Bone marrow (tissue), 2 donors: ENCODE measurements around the gene FBXW4.

Experiments used
- DNase-seq, 2 donors: peaks; one replicate each; lab custom pipeline; 2025; lab: John Stamatoyannopoulos, UW

The FBXW4 gene

DNA sequence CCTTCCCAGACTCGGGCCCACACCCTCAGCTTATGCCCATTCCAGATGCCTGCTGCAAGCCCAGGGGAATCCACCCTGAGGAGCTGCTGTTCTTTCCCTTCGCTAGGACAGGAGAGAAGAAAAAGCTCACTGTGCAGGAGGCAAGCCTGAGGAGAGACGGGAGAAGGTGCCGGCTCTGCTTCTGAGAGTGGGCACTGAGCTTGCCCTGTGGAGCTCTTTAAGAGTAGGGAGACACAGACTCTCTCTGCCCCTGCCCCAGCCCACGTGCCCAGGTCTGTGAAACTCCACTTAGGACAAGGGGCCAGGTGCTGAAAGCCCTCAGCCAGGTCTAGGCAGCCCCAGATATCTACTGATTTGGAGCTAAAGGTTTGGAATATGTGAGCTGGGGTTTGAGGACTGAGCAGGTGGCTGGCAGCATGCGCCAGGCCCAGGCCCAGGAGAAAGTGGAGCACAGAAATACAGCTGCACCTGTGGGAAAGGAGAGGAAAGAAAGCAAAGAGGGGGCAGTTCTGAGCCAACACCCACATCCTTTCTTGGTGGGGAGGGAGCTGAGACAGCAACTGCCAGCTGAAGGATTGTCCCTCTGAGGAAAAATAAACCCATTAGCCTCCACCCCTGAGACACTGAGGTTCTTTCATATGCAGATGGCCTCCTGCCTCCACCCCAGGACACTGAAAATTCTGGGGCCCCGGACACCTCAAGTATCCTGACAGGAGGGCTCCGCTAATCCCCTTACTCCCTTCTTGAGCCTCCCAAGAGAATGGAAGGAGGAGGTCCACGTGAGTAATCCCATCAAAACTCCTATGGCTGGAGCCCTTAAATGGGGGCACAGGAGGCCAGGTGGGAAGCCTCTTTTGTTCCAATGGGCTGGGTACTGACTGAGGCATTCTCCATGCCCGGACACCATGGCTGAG lies 114.2 kb downstream of the FBXW4 start:
- no peak for DNase-seq

DNA sequence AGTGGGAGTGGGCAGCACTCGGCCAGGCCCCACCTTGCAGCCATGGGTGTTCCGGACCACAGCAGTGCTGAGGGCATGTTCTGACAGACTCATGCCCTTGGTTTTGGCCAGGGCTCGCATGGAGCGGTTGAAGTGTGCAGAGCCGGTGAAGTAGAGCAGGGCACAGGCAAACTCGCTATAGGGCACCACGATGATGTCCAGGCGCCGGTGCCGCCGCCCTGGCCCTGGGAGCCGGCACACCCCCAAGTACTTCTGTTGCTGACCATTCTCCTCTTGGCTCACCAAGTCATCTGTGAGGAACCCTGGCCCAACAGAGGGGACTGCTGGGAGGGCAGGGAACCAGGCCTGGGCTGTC lies 115.5 kb downstream of the FBXW4 start:
- no peak for DNase-seq

- no peak for DNase-seq
Observed at GRCh38 chr10:101578803-101579515, 116.0 kb downstream of the FBXW4 start.

- DNase-seq = no peak
Observed at GRCh38 chr10:101578192-101578591, 116.8 kb downstream of the FBXW4 start.

DNA sequence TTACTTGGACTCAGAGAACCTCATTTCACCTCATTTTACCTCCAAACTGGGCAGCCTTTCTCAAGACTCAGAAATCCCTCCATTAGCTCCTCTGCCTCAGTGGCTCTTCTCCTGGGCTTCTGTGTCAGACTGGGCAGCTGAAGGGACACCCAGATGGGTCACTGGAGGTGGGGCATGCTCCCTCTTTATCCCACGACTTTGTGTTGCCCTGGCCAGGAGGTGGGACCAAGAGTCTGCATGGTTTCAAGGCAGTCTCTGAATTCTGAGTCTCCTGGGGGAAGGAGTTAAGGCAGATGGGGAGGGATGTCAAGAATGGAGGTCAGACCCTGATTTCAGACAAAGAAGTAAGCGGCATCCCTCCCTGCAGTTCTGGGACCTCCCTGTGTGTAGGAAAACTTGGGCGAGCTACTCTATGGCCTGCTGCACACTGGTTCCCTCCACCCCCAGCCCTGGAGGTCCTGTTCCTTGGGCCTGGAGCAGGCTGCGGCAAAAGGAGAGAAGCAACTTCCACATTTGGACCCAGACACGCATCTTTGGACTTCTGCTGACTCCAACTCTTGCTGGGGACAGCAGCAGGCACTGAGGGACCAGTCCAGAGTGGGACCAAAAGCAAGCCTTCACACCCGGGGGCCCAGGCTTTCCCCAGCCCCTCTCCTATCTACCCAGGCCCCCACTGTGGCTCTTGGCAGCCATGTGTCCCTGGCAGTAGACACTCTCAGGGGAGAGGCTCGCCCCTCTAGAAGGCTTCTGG lies 117.7 kb downstream of the FBXW4 start:
- DNase-seq = no peak

DNA sequence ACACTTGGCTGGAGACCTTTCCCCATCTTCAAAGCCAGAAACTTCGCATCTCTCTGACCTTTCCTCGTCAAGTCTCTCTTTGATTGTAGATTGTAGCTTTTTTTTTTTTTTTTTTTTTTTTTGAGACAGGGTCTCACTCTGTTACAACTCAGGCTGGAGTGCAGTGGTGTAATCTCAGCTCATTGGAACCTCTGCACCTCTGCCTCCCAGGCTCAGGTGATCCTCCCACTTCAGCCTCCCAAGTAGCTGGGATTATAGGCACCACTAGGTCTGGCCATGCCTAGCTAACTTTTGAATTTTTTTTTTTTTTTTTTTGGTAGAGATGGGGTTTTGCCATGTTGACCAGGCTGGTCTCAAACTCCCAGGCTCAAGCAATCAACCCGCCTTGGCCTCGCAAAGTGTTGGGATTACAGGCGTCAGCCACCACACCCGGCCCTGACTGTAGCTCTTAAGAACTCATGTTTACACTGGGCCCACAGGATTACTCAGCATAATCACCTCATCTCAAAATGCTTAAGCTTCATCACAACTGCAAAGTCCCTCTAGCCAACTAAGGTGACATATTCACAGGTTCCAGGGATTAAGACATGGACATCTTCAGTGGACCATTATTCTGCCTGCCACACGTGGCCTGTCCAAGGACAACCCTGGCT lies 118.6 kb downstream of the FBXW4 start:
- DNase-seq = no peak

DNA sequence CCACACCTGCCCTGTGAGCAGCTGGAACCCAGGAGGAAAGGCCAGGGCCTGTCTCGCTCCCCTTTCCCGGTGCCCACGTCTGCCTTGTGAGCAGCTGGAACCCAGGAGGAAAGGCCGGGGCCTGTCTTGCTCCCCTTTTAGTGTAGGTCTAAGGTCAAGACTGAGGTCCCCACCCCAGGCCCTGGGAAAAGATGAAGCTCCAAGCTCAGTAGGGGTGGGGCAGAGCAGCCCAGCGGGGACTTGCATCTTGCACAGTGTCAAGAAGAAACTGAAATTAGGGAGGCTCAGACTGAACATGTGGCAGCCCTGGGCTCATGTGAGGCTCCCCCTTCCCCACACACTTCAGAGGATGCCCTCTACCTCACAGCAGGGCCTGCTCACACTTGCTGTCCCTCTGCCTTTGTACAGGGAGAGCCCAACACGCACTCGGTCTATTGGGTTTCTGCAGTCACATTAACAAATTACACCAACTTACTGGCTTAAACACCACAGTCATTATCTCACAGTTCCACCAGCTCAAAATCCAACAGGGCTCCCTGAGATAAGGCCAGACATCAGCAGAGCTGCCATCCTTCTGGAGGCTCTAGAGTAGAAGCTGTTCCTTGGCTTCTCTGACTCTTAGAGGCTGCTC lies 119.3 kb downstream of the FBXW4 start:
- no peak for DNase-seq

DNA sequence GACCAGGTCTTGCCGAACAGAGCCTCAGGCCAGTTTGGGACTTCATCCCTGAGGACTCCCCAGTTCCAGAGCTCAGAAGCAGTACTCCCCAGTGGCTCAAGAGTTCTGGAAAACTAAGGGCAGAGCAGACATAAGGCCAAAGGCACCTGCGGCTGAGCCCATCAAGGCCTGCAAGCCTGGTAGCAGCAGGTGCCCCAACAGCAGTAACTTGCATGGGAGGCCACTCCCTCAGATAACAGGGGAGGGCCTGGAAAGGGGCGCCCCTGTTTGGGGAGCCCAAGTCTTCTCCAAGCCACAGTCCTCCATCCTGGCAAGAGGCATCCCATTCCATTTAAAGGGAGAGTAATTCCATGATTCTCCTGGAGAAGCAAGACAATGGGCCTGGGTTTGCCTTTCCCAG lies 119.9 kb downstream of the FBXW4 start:
- DNase-seq = no peak

DNA sequence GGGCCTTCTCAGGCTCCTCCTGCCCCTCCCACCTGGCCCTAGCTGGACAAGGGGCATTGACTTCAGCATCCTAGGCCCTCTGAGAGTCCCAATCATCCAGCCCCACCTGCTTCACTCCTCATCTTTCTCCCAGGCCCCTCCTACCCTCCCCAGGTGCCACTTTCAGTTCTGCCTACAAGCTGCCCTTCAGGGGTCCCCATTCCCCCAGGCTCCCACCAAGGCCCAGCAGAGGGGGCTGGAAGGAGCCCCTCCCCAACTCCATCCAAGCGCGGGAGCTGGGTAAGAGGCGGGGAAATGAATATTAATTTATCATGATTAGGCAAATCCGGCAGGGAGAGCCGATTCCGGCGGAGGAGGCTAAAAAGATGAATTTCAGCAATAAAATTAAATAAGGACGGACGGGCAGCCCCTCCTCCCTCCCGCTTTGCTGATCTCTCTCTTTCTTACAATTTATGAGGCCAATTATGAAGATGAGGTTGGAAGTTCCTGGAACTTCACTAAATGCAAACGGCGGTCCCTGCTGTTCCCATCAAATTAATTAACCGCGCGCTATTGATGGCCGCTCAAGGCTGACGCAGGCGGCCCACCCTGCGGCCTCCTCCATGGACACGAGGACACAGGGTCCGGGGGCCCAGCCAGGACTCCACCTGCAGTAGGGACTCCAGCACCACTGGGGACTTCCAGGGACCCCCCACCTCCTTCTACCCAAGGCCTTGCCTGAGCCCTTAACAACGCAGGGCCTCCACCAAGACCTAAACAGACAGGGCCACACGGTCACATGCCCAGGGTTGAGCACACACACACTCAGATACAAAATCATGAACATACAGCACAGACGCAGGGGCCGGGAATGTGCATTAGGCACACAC lies 120.9 kb downstream of the FBXW4 start:
- no peak for DNase-seq

DNA sequence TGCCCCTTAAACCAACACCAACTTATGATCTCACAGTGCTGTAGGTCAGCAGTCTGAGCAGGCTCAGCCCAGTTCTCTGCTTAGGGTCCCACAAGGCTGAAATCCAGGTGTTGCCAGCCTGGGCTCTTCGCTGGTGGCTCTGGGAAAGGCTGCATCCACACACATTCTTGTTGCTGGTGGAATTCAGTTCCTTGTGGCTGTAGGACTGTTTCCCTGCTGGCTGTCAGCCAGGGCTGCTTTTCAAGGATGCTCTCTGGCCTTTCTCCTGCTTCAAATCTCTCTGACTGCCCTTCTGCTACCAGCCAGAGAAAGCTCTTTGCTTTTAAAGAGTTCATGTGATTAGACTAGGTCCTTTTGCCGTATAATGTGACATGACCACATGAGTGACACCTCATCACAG lies 122.2 kb downstream of the FBXW4 start:
- DNase-seq = no peak

GRCh38 chr10:101572126-101572525 lies 122.8 kb downstream of the FBXW4 start:
- DNase-seq = no peak

DNA sequence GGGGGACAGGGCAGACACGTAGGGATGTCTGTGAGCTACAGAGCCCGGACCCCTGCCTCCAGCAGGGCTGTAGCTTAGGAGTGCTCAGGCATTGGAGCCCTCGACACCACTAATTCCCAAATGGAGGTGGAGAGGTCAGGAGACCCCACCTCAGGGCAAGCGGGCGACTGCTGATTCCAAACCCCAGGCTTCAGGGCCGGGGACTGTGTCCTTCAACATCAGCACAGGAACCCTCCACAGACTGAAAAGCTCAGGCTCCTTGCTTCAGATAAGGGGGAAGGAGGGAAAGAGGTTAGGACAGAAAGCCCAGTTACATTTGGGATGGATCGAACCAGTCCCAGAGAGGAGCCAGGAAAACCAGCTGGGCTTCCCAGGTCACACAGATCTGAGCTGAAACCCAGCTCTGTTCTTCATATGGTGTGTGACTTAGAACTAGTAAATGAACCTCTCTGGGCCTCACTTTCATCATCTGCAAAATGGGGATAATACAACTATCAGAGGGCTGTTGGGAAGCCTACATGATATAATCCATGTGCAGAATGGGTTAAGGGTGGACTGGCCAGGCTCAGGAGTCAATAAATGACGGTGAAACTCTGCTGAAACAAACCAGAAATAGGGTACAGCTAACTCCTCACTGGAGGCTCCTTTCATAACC lies 123.6 kb downstream of the FBXW4 start:
- DNase-seq = no peak

GRCh38 chr10:101570428-101571270 lies 124.3 kb downstream of the FBXW4 start:
- peak; percentile 23 to 74 for DNase-seq

- DNase-seq = no peak
Observed at GRCh38 chr10:101569622-101570427, 125.1 kb downstream of the FBXW4 start.

- DNase-seq = no peak
Observed at GRCh38 chr10:101569323-101569621, 125.7 kb downstream of the FBXW4 start.

DNA sequence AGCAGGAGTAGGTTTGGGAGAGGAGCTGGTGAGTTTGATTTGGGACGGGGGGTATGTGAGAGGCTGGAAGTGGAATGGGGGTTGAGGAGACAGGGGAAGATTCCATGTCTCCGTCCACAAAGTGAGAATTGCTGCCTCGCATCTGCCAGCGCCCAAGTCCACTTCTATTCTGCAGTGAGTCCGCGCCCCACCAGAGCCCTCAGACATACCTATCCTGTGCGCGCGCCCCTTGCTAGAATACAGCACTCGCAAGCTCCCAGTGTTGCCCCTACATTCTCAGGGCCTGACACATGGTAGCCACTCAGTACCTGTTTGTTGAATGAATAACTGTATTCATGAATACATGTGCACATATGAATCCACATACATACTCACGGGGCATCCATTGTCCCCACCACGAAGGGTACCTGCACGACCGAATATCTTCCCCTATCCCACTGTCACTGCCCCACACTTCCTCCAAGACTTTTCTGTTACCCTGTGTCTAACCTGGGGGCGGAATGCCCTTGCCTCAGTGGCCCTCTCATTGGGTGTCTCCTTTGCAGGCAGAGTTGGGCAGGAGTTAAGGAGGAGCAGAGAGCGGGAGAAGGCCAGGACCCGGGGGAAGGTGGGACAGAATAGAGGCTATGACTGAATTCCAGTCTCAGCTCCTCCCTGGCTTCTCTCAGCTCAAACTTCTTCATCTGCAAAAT lies 126.8 kb downstream of the FBXW4 start:
- DNase-seq = no peak

- DNase-seq = no peak
Observed at GRCh38 chr10:101567165-101568006, 127.6 kb downstream of the FBXW4 start.
